Mammary epithelial cell (primary cell): ENCODE data around the gene MEI1.

Experiments
- CTCF ChIP-seq, 2 donors: IDR thresholded peaks in 1 of 2; conservative IDR thresholded peaks in 1 of 2; 2 replicates each; pipeline ENCODE4 v1.5.1; 2011 to 2012; ENCODE audit warnings: inconsistent platforms in 2 of 2, low read length in 2 of 2, mild to moderate bottlenecking in 2 of 2, control low read depth in 1 of 2, low read depth in 1 of 2; ENCODE audit not compliant: insufficient read depth in 1 of 2; ENCODE audit errors: extremely low read depth in 1 of 2
- EZH2 ChIP-seq: IDR thresholded peaks from 2 replicates; pipeline ENCODE4 v1.6.1; 2012; ENCODE audit warnings: low read length, inconsistent platforms, borderline replicate concordance

- TF ChIP-seq EZH2 = no peak
- TF ChIP-seq CTCF (conservative IDR thresholded peaks at IDR 0.05 in 1 of 2, IDR thresholded peaks at IDR 0.05 in 1 of 2; ENCODE audit: extremely low read depth in 1 of 2, insufficient read depth in 1 of 2, low read depth in 1 of 2, low read length in 2 of 2) = no peak
These were observed 118.7 kb downstream of the MEI1 start for GRCh38 chr22:41818011-41818410.
